22Rv1 (cell line): ENCODE results near the gene ESYT2.

Experiments used
- H3K27ac ChIP-seq: fragments of 450-650 bp; 2 replicates; pipeline ENCODE4 v1.5.1; 2017
- ZFX ChIP-seq: fragments of 450-650 bp; IDR thresholded peaks from 2 replicates; pipeline ENCODE4 v1.6.1; 2017; ENCODE audit warnings: antibody characterized with exemption, borderline replicate concordance
- TF ChIP-seq, protein P1 (sequence below): fragments of 450-650 bp; IDR thresholded peaks from 2 replicates; pipeline ENCODE4 v1.5.1; 2017; ENCODE audit warnings: mild to moderate bottlenecking

ESYT2 gene

DNA sequence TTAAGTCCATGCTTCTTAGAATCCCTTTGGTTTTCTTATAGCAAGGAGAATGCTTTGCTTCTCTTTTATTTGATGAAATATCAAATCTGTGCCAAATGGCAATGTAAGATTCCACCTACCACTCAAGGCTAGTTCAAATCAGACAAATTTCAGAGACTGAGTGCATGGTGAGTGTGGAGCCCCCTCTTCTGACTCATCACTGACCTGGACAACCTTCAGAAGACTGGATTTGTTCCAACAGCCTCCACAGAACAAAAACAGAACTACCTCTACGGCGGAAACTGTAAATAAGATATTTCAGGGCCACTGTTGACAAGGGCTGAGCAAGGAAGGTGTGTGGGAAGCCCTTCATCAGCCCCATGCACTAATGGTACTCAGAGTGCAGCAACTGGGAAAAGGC, 145.8 kb downstream of the ESYT2 start:
- H3K27ac ChIP-seq = no peak overlapping the region
- TF ChIP-seq ZFX = no peak
- TF ChIP-seq, protein P1, sequence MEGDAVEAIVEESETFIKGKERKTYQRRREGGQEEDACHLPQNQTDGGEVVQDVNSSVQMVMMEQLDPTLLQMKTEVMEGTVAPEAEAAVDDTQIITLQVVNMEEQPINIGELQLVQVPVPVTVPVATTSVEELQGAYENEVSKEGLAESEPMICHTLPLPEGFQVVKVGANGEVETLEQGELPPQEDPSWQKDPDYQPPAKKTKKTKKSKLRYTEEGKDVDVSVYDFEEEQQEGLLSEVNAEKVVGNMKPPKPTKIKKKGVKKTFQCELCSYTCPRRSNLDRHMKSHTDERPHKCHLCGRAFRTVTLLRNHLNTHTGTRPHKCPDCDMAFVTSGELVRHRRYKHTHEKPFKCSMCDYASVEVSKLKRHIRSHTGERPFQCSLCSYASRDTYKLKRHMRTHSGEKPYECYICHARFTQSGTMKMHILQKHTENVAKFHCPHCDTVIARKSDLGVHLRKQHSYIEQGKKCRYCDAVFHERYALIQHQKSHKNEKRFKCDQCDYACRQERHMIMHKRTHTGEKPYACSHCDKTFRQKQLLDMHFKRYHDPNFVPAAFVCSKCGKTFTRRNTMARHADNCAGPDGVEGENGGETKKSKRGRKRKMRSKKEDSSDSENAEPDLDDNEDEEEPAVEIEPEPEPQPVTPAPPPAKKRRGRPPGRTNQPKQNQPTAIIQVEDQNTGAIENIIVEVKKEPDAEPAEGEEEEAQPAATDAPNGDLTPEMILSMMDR = no peak

DNA sequence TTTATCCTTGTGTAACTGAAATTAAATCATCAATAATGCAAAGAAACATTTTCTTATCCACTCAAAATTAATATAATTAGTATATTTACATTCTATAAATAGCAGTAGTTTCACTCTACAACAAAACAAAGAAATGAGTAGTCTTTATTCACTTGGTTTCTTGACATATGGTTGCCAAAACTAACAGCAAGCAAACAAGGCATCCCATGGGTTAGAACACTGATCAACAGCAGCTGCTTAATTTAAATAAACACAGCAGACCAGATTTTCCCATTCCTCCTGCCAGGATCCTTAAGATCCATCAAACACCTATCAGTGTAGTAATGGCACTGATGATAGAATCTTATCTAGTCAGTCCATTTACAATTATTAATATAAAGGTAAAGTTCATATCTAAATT, 146.9 kb downstream of the ESYT2 start:
- H3K27ac ChIP-seq = no peak overlapping the region
- TF ChIP-seq, protein P1 = no peak
- no peak for TF ChIP-seq ZFX
